BJ (cell line): Measurements from ENCODE around the gene CYP26A1. TPM values are rescaled to one million over a fixed set of nuclear protein-coding genes. Genes with fewer than 3 reads are reported as not detected.

Experiments used
- CTCF ChIA-PET: fragments of 350-600 bp; formaldehyde crosslinking; extraction: SDS; loops from one replicate; lab custom pipeline; 2021; ENCODE audit warnings: antibody characterized with exemption, inconsistent platforms; lab: Yijun Ruan, JAX
- POLR2A ChIA-PET: fragments of 300-600 bp; sonication (Branson Sonifier 250); formaldehyde crosslinking; extraction: SDS; loops from one replicate; lab custom pipeline; 2021; ENCODE audit warnings: antibody characterized with exemption; lab: Charles Lee
- DNase-seq: peaks from one replicate; pipeline ENCODE4 v3.0.0-alpha.2; 2011; ENCODE audit warnings: low read depth
- H3K27me3 ChIP-seq: 2 replicates; pipeline ENCODE4 v1.6.0; 2011; ENCODE audit warnings: low read length; ENCODE audit not compliant: control insufficient read depth, insufficient read depth
- H3K36me3 ChIP-seq: 2 replicates; pipeline ENCODE4 v1.5.1; 2011; ENCODE audit warnings: low read length; ENCODE audit not compliant: control insufficient read depth, insufficient read depth
- H3K4me3 ChIP-seq: 2 replicates; pipeline ENCODE4 v1.5.1; 2011; ENCODE audit warnings: low read depth, mild to moderate bottlenecking, control low read depth, low read length
- CTCF ChIP-seq: IDR thresholded peaks from 2 replicates; pipeline ENCODE4 v1.5.1; 2011; ENCODE audit warnings: low read depth, mild to moderate bottlenecking, control low read depth, inconsistent platforms, low read length, moderate library complexity; ENCODE audit not compliant: insufficient read depth
- polyA plus RNA-seq: library from polyadenylated mRNA; depleted of rRNA; stranded (reverse); fragments of >200 nt; gene quantifications from 2 replicates; pipeline ENCODE4 v1.2.3, GENCODE V29; 2011

CYP26A1 gene
- polyA plus RNA-seq, 1 experiment = 0.06 TPM

GRCh38 chr10:93054486-93054885 lies 19.2 kb upstream of the CYP26A1 start:
- Histone ChIP-seq H3K36me3 (no peaks in the 10 kb centered on the region), H3K4me3 (no peak overlapping the region), H3K27me3 (no peaks in the 10 kb centered on the region)
- no peak for TF ChIP-seq CTCF
- CTCF ChIA-PET = interaction anchor here (1.2 kb wide), 1 partner anchor 48 kb away, joined by 4 read pairs; no protein-coding TSS in a partner anchor
- POLR2A ChIA-PET = no interaction called here
- no peak for DNase-seq

- H3K36me3 ChIP-seq = no peaks in the 10 kb centered on the region
- no peak overlapping the region for H3K4me3 ChIP-seq
- TF ChIP-seq CTCF = no peak
- H3K27me3 ChIP-seq = peaks cover 13% of the 10 kb centered on the region
- no peak for DNase-seq
- CTCF ChIA-PET = interaction anchor here (0.6 kb wide), 1 partner anchor 15 kb away, joined by 3 read pairs; no protein-coding TSS in a partner anchor
- POLR2A ChIA-PET = no interaction called here
These were observed 15.6 kb upstream of the CYP26A1 start for GRCh38 chr10:93058139-93058538.

- CTCF ChIA-PET = interaction anchor here (0.8 to 8.6 kb wide), 5 partner anchors 8 to 292 kb away, joined by 3 to 73 read pairs (median 4); no protein-coding TSS in a partner anchor
- Histone ChIP-seq H3K27me3 (peaks cover 30% of the 10 kb centered on the region), H3K36me3 (no peaks in the 10 kb centered on the region), H3K4me3 (no peak within 1 kb of the TSS)
- POLR2A ChIA-PET = interaction anchor here (0.6 to 0.7 kb wide), 2 partner anchors 135 to 227 kb away, joined by 3 to 4 read pairs; no protein-coding TSS in a partner anchor
- TF ChIP-seq CTCF = no peak
- no peak for DNase-seq
These were observed 13.5 kb upstream of the CYP26A1 start, which contains the start of gene CYP26C1 for GRCh38 chr10:93059975-93060886. CYP26C1 (plus strand) TSS chr10:93060798; CDS start chr10:93061264, 466 bp downstream.

GRCh38 chr10:93060887-93061593 lies 12.7 kb upstream of the CYP26A1 start:
- DNase-seq = no peak
- ChIA-PET POLR2A (interaction anchor here (0.6 to 0.7 kb wide), 2 partner anchors 136 to 227 kb away, joined by 3 to 4 read pairs; no protein-coding TSS in a partner anchor), CTCF (interaction anchor here (0.6 to 8.6 kb wide), 6 partner anchors 9 to 298 kb away, joined by 3 to 73 read pairs (median 8); no protein-coding TSS in a partner anchor)
- peaks cover 37% of the 10 kb centered on the region for H3K27me3 ChIP-seq
- TF ChIP-seq CTCF = no peak
- H3K4me3 ChIP-seq = no peak overlapping the region
- no peaks in the 10 kb centered on the region for H3K36me3 ChIP-seq
